B cell (primary cell): Measurements from ENCODE around the gene ZNHIT3.

Experiments used
- CTCF ChIP-seq: fragments of 200-600 bp; IDR thresholded peaks from one replicate; pipeline ENCODE4 v1.8.0; 2022; ENCODE audit warnings: antibody characterized with exemption, mild to moderate bottlenecking
- EZH2 ChIP-seq: IDR thresholded peaks from 2 replicates; pipeline ENCODE4 v1.6.1; 2012; ENCODE audit warnings: borderline replicate concordance, low read depth, mild to moderate bottlenecking, moderate library complexity, low read length; ENCODE audit not compliant: insufficient read depth, poor library complexity, severe bottlenecking

DNA sequence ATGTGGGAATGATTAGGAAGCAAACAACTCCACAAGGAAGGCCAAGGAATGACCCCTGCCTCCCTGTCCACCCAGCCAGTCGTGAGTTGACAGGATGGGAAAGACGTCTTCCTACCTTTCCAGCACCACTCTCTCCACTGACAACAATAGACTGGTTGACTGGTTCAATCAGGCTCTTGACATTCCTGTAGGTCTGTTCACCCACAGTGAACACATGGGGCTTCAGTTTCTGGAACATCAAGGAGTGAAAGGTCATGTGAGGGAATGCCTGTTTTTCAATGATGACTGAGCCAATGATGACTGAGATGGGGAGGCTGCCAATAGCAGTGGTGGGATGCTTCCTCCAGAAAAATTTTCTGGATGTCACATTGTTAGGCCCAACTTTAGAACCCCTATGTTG is 38.6 kb downstream of the ZNHIT3 start:
- no peak for TF ChIP-seq CTCF
- TF ChIP-seq EZH2 = no peak
